Glutamatergic neuron (in vitro differentiated cells): ENCODE data around the gene MRFAP1. TPM values are rescaled to one million over a fixed set of nuclear protein-coding genes. Genes with fewer than 3 reads are reported as not detected.
A peak's percentile ranks its signal among the peaks of the same experiment; 100 is the strongest.

ENCODE experiments used
- DNase-seq: peaks from one replicate; pipeline ENCODE4 v3.0.0; 2022
- H3K27ac Mint-ChIP-seq: one replicate; pipeline ENCODE4 v1.8.0; 2020; ENCODE audit warnings: mild to moderate bottlenecking, mixed read lengths, inconsistent platforms; ENCODE audit not compliant: unreplicated experiment
- H3K27me3 Mint-ChIP-seq: one replicate; pipeline ENCODE4 v1.8.0; 2020; ENCODE audit warnings: mild to moderate bottlenecking, moderate library complexity, mixed read lengths, inconsistent platforms; ENCODE audit not compliant: unreplicated experiment
- H3K36me3 Mint-ChIP-seq: one replicate; pipeline ENCODE4 v1.8.0; 2020; ENCODE audit warnings: mild to moderate bottlenecking, mixed read lengths, inconsistent platforms; ENCODE audit not compliant: unreplicated experiment
- H3K4me1 Mint-ChIP-seq: one replicate; pipeline ENCODE4 v1.8.0; 2020; ENCODE audit warnings: mild to moderate bottlenecking, low read depth, mixed read lengths, inconsistent platforms; ENCODE audit not compliant: unreplicated experiment
- H3K4me3 Mint-ChIP-seq: one replicate; pipeline ENCODE4 v1.8.0; 2020; ENCODE audit warnings: mild to moderate bottlenecking, mixed read lengths, inconsistent platforms; ENCODE audit not compliant: unreplicated experiment
- H3K9me3 Mint-ChIP-seq: one replicate; pipeline ENCODE4 v1.8.0; 2020; ENCODE audit warnings: mild to moderate bottlenecking, moderate library complexity, mixed read lengths, inconsistent platforms; ENCODE audit not compliant: unreplicated experiment
- total RNA-seq: library from RNA; stranded (reverse); fragmentation: NEBNext Ultra II Directional; extraction: Animal tissue kit (Norgen Biotek cat#: 25700); gene quantifications from one replicate; pipeline ENCODE4 v1.2.1, GENCODE V29; 2021; ENCODE audit not compliant: unreplicated experiment
- TF ChIP-seq, protein P1 (sequence below): fragments of 200-600 bp; sonication (generic); IDR thresholded peaks from one replicate; pipeline ENCODE4 v1.5.0; 2021; ENCODE audit not compliant: partially characterized antibody, unreplicated experiment

MRFAP1 gene
- total RNA-seq, 1 donor from 2014 or later, result 226 TPM

DNA sequence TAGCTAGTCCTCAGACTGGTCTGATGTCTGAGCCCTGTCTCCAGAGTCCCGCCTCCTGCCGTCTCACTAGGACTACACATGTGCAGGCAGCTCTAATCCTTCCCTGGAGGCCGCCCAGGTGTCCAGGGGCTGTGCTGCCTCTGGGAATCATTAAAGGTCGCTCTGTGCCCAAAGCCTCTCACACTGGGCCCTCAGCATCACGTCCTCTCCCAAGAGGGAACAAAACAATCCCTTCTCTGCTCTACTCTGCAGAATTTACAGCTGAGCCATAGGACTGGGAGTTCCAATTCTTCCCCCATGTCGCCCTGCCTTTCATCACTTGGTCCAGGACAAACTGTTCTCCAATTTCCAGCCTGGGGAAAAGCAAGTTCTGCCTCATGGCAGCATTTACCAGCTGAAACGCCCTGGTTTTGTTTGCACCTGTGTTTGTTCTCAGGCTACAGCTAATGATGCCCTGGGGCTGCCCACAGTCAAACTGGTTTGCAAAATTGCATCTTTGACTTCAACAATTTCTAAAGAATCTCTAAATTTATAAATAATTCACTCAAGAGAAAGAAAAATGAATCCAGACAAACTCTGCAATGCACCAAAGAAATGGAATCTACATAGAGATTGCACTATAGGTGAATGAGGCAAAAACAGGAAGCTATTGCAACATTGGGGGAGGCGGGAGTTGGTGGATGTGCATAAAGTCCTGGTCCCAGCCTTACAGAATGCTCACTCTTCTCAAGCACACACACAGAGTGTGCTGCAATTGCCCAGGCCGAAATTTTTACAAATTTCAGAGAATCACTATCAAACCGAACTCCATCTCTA is 7.2 kb upstream of the MRFAP1 start:
- TF ChIP-seq, protein P1, sequence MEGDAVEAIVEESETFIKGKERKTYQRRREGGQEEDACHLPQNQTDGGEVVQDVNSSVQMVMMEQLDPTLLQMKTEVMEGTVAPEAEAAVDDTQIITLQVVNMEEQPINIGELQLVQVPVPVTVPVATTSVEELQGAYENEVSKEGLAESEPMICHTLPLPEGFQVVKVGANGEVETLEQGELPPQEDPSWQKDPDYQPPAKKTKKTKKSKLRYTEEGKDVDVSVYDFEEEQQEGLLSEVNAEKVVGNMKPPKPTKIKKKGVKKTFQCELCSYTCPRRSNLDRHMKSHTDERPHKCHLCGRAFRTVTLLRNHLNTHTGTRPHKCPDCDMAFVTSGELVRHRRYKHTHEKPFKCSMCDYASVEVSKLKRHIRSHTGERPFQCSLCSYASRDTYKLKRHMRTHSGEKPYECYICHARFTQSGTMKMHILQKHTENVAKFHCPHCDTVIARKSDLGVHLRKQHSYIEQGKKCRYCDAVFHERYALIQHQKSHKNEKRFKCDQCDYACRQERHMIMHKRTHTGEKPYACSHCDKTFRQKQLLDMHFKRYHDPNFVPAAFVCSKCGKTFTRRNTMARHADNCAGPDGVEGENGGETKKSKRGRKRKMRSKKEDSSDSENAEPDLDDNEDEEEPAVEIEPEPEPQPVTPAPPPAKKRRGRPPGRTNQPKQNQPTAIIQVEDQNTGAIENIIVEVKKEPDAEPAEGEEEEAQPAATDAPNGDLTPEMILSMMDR, result no peak
- Mint-ChIP-seq H3K27me3 (no peaks in the 10 kb centered on the region), H3K4me3 (peak overlapping the region; percentile 18), H3K4me1 (peaks cover 14% of the 10 kb centered on the region), H3K9me3 (no peaks in the 10 kb centered on the region), H3K36me3 (no peaks in the 10 kb centered on the region), H3K27ac (peak overlapping the region; percentile 38)
- DNase-seq, result no peak

DNA sequence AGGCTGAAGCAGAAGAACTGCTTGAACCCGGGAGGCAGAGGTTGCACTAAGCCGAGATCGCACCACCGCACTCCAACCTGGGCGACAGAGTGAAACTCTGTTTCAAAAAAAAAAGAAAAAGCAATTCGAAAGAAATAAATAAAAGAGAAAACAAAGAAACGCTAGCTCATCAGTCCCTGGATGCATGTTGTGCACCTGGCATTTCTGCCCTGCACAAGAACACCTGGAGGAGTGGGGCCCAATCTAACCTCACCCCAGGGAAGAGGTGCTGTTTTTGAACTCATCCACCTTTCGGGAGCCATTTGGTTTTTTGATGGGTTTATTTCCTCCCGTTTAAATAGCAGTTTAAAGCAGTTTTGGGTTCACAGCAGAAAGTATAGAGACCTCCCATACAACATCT is 5.7 kb upstream of the MRFAP1 start:
- TF ChIP-seq, protein P1, result no peak
- Mint-ChIP-seq H3K27me3 (no peaks in the 10 kb centered on the region), H3K9me3 (no peaks in the 10 kb centered on the region), H3K36me3 (no peaks in the 10 kb centered on the region), H3K27ac (no peak overlapping the region), H3K4me1 (peaks cover 14% of the 10 kb centered on the region), H3K4me3 (no peak overlapping the region)
- DNase-seq, result no peak

DNA sequence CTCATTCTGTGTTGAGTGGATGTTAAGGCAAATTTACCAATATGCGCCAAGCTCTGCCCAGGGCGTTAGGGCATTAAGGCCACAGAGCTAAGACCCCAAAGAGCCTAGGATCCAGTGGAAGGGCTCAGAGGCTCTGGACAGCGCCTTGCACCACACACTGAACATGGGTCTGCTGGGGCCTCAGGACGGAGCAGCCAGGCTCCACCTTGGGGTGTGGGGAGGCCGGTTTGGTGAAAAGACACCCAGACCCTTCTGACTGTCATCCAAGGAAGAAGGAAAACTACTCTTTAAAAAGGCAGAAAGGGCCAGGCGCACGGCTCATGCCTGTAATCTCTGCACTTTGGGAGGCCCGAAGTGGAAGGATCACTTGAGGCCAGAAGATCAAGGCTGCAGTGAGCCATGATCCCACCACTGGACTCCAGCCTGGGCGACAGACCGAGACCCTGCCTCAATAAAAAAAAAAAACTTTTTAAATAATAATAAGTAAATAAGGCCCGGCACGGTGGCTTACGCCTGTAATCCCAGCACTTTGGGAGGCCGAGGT is 1.3 kb upstream of the MRFAP1 start:
- Mint-ChIP-seq H3K36me3 (no peaks in the 10 kb centered on the region), H3K4me3 (peak overlapping the region; percentile 14), H3K27ac (no peak overlapping the region), H3K27me3 (peaks cover 7% of the 10 kb centered on the region), H3K9me3 (peaks cover 4% of the 10 kb centered on the region), H3K4me1 (peaks cover 21% of the 10 kb centered on the region)
- TF ChIP-seq, protein P1, result no peak
- no peak for DNase-seq

DNA sequence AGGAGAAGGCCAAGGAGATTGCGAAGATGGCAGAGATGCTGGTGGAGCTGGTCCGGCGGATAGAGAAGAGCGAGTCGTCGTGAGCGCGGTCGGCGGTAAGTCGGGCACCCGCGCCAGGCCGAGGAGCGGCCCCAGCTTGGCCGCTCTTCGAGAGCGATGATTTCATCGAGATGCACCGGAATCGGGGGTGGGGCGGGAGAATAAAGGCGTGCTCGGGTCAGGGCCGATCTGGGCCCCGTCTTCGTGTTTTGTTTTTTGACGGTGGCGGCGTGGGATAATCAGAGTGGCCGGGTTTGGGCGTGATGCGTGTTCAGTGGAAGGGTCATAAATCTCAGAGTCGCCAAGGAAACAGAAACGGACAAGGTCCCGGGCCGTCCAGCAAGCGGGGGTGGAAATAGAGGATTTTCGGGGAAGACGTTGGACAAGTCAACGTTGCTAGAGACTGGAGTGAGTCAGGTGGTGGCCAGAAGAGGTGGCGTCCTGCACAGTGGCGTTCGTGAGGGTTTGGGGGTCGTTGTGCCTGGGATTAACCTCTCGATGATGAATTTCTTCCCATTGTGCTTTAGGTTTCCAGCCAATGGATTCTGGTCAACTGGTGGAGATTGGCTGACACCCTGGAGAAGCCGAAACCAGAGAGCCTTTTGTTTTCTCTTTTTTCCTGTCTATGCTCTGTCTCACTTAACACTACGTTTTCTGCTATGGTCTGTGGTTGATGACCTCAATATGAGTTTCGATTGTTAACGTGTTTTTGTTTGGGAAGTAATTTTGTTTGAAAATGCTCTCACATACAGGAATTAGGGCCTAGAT is 882 bp downstream of the MRFAP1 start:
- peaks cover 21% of the 10 kb centered on the region for H3K4me1 Mint-ChIP-seq
- H3K9me3 Mint-ChIP-seq, result peaks cover 4% of the 10 kb centered on the region
- H3K27ac Mint-ChIP-seq, result peak overlapping the region; percentile 99
- peak overlapping the region; percentile 99 for H3K4me3 Mint-ChIP-seq
- H3K36me3 Mint-ChIP-seq, result no peaks in the 10 kb centered on the region
- TF ChIP-seq, protein P1, result no peak
- DNase-seq, result peak; percentile 55
- H3K27me3 Mint-ChIP-seq, result peaks cover 7% of the 10 kb centered on the region
